Measurements from ENCODE around the gene STMP1.

DNA sequence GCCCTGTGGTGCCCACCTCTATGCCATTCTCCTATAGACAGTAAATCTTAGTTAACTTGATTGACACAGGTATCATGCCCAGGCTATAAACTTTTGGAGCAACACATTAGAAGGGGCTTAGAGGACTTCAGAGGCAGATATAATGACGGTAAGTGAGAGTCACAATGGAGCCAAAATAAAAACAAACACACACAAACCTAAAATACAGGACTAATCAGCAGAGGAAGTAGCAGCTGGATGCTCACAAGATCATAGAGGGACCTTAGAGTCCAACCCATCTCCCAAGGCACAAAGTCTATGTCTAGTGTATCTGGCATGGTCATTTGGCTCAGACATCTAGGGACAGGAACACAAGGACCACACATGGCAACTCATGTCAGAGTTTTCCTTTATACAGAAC is 53.4 kb downstream of the STMP1 start:
- TF ChIP-seq, protein P1, sequence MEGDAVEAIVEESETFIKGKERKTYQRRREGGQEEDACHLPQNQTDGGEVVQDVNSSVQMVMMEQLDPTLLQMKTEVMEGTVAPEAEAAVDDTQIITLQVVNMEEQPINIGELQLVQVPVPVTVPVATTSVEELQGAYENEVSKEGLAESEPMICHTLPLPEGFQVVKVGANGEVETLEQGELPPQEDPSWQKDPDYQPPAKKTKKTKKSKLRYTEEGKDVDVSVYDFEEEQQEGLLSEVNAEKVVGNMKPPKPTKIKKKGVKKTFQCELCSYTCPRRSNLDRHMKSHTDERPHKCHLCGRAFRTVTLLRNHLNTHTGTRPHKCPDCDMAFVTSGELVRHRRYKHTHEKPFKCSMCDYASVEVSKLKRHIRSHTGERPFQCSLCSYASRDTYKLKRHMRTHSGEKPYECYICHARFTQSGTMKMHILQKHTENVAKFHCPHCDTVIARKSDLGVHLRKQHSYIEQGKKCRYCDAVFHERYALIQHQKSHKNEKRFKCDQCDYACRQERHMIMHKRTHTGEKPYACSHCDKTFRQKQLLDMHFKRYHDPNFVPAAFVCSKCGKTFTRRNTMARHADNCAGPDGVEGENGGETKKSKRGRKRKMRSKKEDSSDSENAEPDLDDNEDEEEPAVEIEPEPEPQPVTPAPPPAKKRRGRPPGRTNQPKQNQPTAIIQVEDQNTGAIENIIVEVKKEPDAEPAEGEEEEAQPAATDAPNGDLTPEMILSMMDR (IDR thresholded peaks at IDR 0.05 in 4 of 5, conservative IDR thresholded peaks at IDR 0.05 in 1 of 5), result no peak
- no peak for TF ChIP-seq POLR2A (IDR thresholded peaks at IDR 0.05)
